Measurements from ENCODE around the gene DCBLD1.

DCBLD1 gene

GRCh38 chr6:117568247-117568646, 85.8 kb downstream of the DCBLD1 start:
- no peaks in the 10 kb centered on the region for H3K27me3 ChIP-seq (replicated peaks; ENCODE audit: control insufficient read depth, insufficient read depth, low read length, poor library complexity, severe bottlenecking)
- no peaks in the 10 kb centered on the region for H3K9me3 ChIP-seq (ENCODE audit: control insufficient read depth, low read length)
- H3K27ac ChIP-seq (ENCODE audit: insufficient read depth, low read length, poor library complexity, severe bottlenecking) = no peak overlapping the region
- no peak overlapping the region for H3K4me3 ChIP-seq (ENCODE audit: insufficient read depth, low read depth, low read length, poor library complexity, severe bottlenecking)
- H3K4me1 ChIP-seq (ENCODE audit: control insufficient read depth, insufficient read depth, low read length, poor library complexity, severe bottlenecking) = no peaks in the 10 kb centered on the region
- peaks cover 50% of the 10 kb centered on the region for H3K36me3 ChIP-seq (ENCODE audit: control insufficient read depth, insufficient read depth, low read length)
- DNase-seq = no peak

GRCh38 chr6:117568831-117569410, 86.4 kb downstream of the DCBLD1 start:
- no peaks in the 10 kb centered on the region for H3K9me3 ChIP-seq (ENCODE audit: control insufficient read depth, low read length)
- peaks cover 50% of the 10 kb centered on the region for H3K36me3 ChIP-seq (ENCODE audit: control insufficient read depth, insufficient read depth, low read length)
- H3K4me3 ChIP-seq (ENCODE audit: insufficient read depth, low read depth, low read length, poor library complexity, severe bottlenecking) = no peak overlapping the region
- no peak for DNase-seq
- H3K4me1 ChIP-seq (ENCODE audit: control insufficient read depth, insufficient read depth, low read length, poor library complexity, severe bottlenecking) = no peaks in the 10 kb centered on the region
- no peaks in the 10 kb centered on the region for H3K27me3 ChIP-seq (replicated peaks; ENCODE audit: control insufficient read depth, insufficient read depth, low read length, poor library complexity, severe bottlenecking)
- no peak overlapping the region for H3K27ac ChIP-seq (ENCODE audit: insufficient read depth, low read length, poor library complexity, severe bottlenecking)

DNA sequence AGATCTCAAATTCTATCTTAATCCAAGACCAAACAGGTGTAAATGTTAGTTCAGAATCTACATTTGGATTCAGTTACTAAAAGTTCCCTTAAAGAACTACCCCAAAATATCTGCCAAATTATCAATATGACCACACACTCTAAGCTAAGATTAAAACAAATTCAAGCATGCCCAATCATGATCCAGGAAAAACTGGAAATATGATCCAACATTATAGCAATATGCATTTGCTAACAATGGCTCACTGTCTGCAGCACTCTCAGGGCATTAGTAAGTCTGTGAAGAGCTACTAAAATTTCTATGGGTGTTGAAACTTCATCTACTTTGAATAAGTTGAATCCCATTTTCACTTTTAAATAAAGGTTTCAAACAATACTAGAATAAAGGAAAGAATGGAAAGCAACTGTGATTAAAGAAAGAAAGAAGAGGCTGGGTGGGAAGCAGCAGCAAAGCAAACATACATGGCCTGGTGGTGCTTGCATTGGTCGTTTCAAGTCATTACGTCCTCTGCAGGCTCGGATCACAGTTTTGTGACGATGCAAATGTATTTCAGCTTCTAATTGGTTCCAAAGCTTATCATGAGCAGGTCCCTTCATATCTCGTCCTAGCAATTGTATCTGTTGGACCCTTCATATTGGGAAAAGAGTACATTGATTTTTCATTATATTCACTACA, 90.7 kb downstream of the DCBLD1 start:
- no peak for DNase-seq
- no peak overlapping the region for H3K4me3 ChIP-seq (ENCODE audit: insufficient read depth, low read depth, low read length, poor library complexity, severe bottlenecking)
- no peaks in the 10 kb centered on the region for H3K9me3 ChIP-seq (ENCODE audit: control insufficient read depth, low read length)
- peaks cover 39% of the 10 kb centered on the region for H3K36me3 ChIP-seq (ENCODE audit: control insufficient read depth, insufficient read depth, low read length)
- H3K4me1 ChIP-seq (ENCODE audit: control insufficient read depth, insufficient read depth, low read length, poor library complexity, severe bottlenecking) = no peaks in the 10 kb centered on the region
- no peaks in the 10 kb centered on the region for H3K27me3 ChIP-seq (replicated peaks; ENCODE audit: control insufficient read depth, insufficient read depth, low read length, poor library complexity, severe bottlenecking)
- no peak overlapping the region for H3K27ac ChIP-seq (ENCODE audit: insufficient read depth, low read length, poor library complexity, severe bottlenecking)

GRCh38 chr6:117574198-117574597, 91.7 kb downstream of the DCBLD1 start:
- Histone ChIP-seq H3K4me3 (ENCODE audit: insufficient read depth, low read depth, low read length, poor library complexity, severe bottlenecking) (no peak overlapping the region), H3K4me1 (ENCODE audit: control insufficient read depth, insufficient read depth, low read length, poor library complexity, severe bottlenecking) (no peaks in the 10 kb centered on the region), H3K27me3 (replicated peaks; ENCODE audit: control insufficient read depth, insufficient read depth, low read length, poor library complexity, severe bottlenecking) (no peaks in the 10 kb centered on the region), H3K36me3 (ENCODE audit: control insufficient read depth, insufficient read depth, low read length) (peaks cover 29% of the 10 kb centered on the region), H3K27ac (ENCODE audit: insufficient read depth, low read length, poor library complexity, severe bottlenecking) (no peak overlapping the region), H3K9me3 (ENCODE audit: control insufficient read depth, low read length) (no peaks in the 10 kb centered on the region)
- no peak for DNase-seq

DNA sequence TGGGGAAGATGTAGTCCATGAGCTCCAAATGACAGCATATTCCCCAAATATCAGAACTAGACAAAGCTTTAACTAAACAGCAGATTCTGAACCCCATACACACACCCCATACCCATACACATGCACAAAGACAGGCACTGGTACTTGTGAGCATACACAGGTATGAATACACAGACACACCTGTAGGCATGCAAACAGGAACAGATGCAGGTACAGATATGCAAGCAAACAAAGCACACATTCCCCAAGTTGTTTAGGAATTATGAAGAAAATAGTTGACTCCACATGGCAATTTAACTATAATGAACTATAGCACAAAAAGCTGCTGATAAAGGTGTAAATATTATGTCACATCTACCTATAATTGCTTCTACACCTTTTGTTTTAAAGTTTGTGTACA, 103.2 kb downstream of the DCBLD1 start:
- Histone ChIP-seq H3K4me3 (ENCODE audit: insufficient read depth, low read depth, low read length, poor library complexity, severe bottlenecking) (no peak overlapping the region), H3K4me1 (ENCODE audit: control insufficient read depth, insufficient read depth, low read length, poor library complexity, severe bottlenecking) (peaks cover 4% of the 10 kb centered on the region), H3K27me3 (replicated peaks; ENCODE audit: control insufficient read depth, insufficient read depth, low read length, poor library complexity, severe bottlenecking) (no peaks in the 10 kb centered on the region), H3K27ac (ENCODE audit: insufficient read depth, low read length, poor library complexity, severe bottlenecking) (no peak overlapping the region), H3K36me3 (ENCODE audit: control insufficient read depth, insufficient read depth, low read length) (peaks cover 9% of the 10 kb centered on the region), H3K9me3 (ENCODE audit: control insufficient read depth, low read length) (no peaks in the 10 kb centered on the region)
- no peak for DNase-seq

DNA sequence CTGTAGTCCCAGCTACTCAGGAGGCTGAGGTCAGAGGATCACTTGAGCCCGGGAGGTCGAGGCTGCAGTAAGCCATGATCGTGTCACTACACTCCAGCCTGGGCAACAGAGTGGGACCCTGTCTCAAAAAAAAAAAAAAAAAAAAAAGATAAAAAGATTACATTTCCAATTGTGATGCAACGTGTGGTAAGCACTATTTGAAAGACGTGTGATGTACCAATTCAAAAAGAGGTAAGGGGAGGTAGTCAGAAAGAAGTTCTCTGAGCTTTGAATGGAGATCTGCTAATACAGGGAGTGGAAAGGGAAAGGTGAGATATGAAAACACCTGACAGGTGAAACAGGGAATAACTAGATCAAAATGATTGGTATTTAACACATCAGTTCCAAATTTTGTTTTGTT, 108.0 kb downstream of the DCBLD1 start:
- Histone ChIP-seq H3K4me1 (ENCODE audit: control insufficient read depth, insufficient read depth, low read length, poor library complexity, severe bottlenecking) (peaks cover 4% of the 10 kb centered on the region), H3K27ac (ENCODE audit: insufficient read depth, low read length, poor library complexity, severe bottlenecking) (no peak overlapping the region), H3K4me3 (ENCODE audit: insufficient read depth, low read depth, low read length, poor library complexity, severe bottlenecking) (no peak overlapping the region), H3K9me3 (ENCODE audit: control insufficient read depth, low read length) (no peaks in the 10 kb centered on the region), H3K27me3 (replicated peaks; ENCODE audit: control insufficient read depth, insufficient read depth, low read length, poor library complexity, severe bottlenecking) (no peaks in the 10 kb centered on the region), H3K36me3 (ENCODE audit: control insufficient read depth, insufficient read depth, low read length) (peaks cover 9% of the 10 kb centered on the region)
- DNase-seq = no peak

DNA sequence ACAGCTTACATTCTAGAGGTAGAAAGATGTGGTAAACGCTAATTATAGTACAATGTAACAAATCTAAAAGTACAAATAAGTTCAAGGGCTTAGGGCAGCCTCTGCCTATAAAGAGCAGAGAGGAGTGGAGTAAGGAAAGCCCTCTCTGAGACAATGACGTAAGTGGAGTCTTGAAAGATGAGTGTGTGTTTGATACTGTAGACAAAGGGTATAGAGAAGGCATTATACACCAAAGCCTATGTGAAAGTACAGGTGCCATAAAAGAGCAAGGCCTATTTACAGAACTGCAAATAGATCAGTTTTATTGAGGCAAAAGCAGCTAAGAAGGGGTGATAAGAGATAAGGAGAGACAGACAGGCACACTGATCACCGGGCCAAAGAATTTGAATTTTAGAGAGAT, 108.9 kb downstream of the DCBLD1 start:
- H3K27me3 ChIP-seq (replicated peaks; ENCODE audit: control insufficient read depth, insufficient read depth, low read length, poor library complexity, severe bottlenecking) = no peaks in the 10 kb centered on the region
- no peak overlapping the region for H3K4me3 ChIP-seq (ENCODE audit: insufficient read depth, low read depth, low read length, poor library complexity, severe bottlenecking)
- no peaks in the 10 kb centered on the region for H3K9me3 ChIP-seq (ENCODE audit: control insufficient read depth, low read length)
- no peak overlapping the region for H3K27ac ChIP-seq (ENCODE audit: insufficient read depth, low read length, poor library complexity, severe bottlenecking)
- DNase-seq = no peak
- peaks cover 9% of the 10 kb centered on the region for H3K36me3 ChIP-seq (ENCODE audit: control insufficient read depth, insufficient read depth, low read length)
- H3K4me1 ChIP-seq (ENCODE audit: control insufficient read depth, insufficient read depth, low read length, poor library complexity, severe bottlenecking) = peaks cover 4% of the 10 kb centered on the region

DNA sequence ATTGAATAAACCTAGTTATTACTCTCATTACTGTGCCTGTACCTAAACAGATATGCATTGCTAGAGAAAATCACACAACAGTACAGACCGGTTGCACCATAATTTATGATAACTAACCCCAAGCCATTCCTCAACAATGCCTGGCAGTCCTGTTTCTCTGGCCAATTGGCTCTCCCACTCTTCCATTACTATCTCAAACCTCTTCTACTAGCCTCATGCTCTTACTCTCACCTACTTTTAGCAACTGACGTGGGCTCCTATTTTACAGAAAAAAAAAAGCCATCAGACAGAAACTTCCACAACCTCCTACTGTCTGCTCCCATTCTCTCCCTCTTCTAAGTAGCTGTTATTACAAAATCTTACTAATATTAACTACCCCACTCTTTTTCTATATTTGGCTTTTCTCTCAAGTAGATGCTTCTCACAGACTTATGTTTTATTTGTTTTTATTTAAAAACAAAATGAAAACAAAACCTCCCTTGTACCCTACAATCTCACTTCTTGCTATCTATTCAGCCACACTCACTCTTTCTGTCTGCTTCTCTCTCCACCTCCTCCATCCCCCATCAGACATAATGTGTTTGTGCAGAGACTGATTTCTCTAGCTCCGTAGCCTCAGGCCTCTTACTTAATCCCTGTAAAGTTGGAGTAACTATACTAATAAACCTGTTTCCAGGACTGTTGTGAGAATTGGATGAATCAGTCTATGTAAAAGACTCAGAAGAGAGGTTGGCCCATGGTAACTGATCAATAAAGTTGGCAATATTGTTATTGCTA, 110.7 kb downstream of the DCBLD1 start:
- Histone ChIP-seq H3K27me3 (replicated peaks; ENCODE audit: control insufficient read depth, insufficient read depth, low read length, poor library complexity, severe bottlenecking) (no peaks in the 10 kb centered on the region), H3K36me3 (ENCODE audit: control insufficient read depth, insufficient read depth, low read length) (peaks cover 9% of the 10 kb centered on the region), H3K4me3 (ENCODE audit: insufficient read depth, low read depth, low read length, poor library complexity, severe bottlenecking) (no peak overlapping the region), H3K27ac (ENCODE audit: insufficient read depth, low read length, poor library complexity, severe bottlenecking) (no peak overlapping the region), H3K9me3 (ENCODE audit: control insufficient read depth, low read length) (no peaks in the 10 kb centered on the region), H3K4me1 (ENCODE audit: control insufficient read depth, insufficient read depth, low read length, poor library complexity, severe bottlenecking) (no peaks in the 10 kb centered on the region)
- DNase-seq = no peak

DNA sequence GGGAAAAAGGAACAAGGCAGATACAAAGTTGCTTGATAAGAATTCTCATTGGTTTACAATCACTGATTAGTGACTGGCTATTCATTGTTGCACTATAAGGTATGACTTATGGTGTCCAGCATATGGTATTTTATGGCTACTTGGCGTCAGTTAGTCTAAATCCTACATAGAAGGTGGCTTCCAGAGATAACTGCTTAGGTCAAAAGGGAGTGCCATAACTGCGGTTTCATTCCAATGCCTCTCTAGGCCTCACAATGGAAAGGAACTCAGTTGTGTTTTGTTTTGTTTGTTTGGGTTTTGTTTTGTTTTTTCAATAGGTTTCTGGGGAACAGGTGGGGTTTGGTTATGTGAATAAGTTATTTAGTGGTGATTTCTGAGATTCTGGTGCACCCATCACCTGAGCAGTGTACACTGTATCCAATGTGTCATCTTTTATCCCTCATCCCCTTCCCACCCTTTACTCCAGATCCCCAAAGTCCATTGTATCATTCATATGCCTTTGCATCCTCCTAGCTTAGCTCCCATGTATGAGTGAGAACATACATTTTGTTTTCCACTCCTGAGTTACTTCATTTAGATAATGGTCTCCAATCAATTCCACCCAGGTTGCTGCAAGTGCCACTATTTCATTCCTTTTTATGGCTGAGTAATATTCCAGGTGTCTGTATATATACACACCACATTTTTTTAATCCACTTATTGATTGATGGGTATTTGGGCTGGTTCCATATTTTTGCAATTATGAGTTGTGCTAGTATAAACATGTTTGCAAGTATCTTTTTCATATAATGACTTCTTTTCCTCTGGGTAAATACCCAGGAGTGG, 112.8 kb downstream of the DCBLD1 start:
- no peak overlapping the region for H3K4me3 ChIP-seq (ENCODE audit: insufficient read depth, low read depth, low read length, poor library complexity, severe bottlenecking)
- no peak for DNase-seq
- no peaks in the 10 kb centered on the region for H3K4me1 ChIP-seq (ENCODE audit: control insufficient read depth, insufficient read depth, low read length, poor library complexity, severe bottlenecking)
- no peaks in the 10 kb centered on the region for H3K27me3 ChIP-seq (replicated peaks; ENCODE audit: control insufficient read depth, insufficient read depth, low read length, poor library complexity, severe bottlenecking)
- no peaks in the 10 kb centered on the region for H3K9me3 ChIP-seq (ENCODE audit: control insufficient read depth, low read length)
- no peak overlapping the region for H3K27ac ChIP-seq (ENCODE audit: insufficient read depth, low read length, poor library complexity, severe bottlenecking)
- H3K36me3 ChIP-seq (ENCODE audit: control insufficient read depth, insufficient read depth, low read length) = peaks cover under 1% of the 10 kb centered on the region
